Prostate gland (tissue), 2 donors: Measurements from ENCODE around the gene IDS. TPM values are rescaled to one million over a fixed set of nuclear protein-coding genes. Genes with fewer than 3 reads are reported as not detected.

Experiments
- DNase-seq: peaks from one replicate; pipeline ENCODE4 v3.0.0-alpha.2; 2019; ENCODE audit warnings: low spot score
- H3K27ac ChIP-seq, 2 donors: fragments of 200-600 bp; sonication (generic); 2 replicates each; pipeline ENCODE4 v1.5.1; 2017 to 2019
- H3K27me3 ChIP-seq: fragments of 200-600 bp; sonication (generic); replicated peaks from 2 replicates; pipeline ENCODE4 v1.5.1; 2019; ENCODE audit not compliant: insufficient read depth
- H3K36me3 ChIP-seq, 2 donors: fragments of 200-600 bp; sonication (generic); 1 replicate in 1 of 2; 2 replicates in 1 of 2; pipeline versions ENCODE4 v1.5.1 to v1.8.1; 2017 to 2019
- H3K4me1 ChIP-seq: fragments of 200-600 bp; sonication (generic); replicated peaks from 2 replicates; pipeline ENCODE4 v1.5.1; 2019
- H3K4me3 ChIP-seq, 2 donors: fragments of 200-600 bp; sonication (generic); 2 replicates each; pipeline ENCODE4 v1.5.1; 2017 to 2019
- H3K9me3 ChIP-seq: fragments of 200-600 bp; sonication (generic); 2 replicates; pipeline ENCODE4 v1.5.1; 2017
- CTCF ChIP-seq, 4 experiments: fragments of 200-600 bp in 2 of 4; fragments of 450-650 bp in 2 of 4; sonication (generic) in 2 of 4; IDR thresholded peaks; 1 replicate in 3 of 4; 2 replicates in 1 of 4; pipeline ENCODE4 v1.5.1; 2016 to 2019; ENCODE audit warnings: antibody characterized with exemption in 4 of 4, mild to moderate bottlenecking in 2 of 4, moderate library complexity in 2 of 4
- POLR2A ChIP-seq: fragments of 450-650 bp; IDR thresholded peaks from one replicate; pipeline ENCODE4 v1.6.1; 2016; ENCODE audit warnings: antibody characterized with exemption, mild to moderate bottlenecking
- POLR2AphosphoS5 ChIP-seq: sonication (generic); formaldehyde crosslinking; IDR thresholded peaks from one replicate; pipeline ENCODE4 v1.6.1; 2017; ENCODE audit warnings: antibody characterized with exemption
- WGBS: methylation state at CpG from one replicate; pipeline ENCODE4 v1.1.5; 2018; 5-methylcytosine and 5-hydroxymethylcytosine counted together
- intact Hi-C: fragments of 100-400 bp; cut with DNase I; formaldehyde crosslinking; loops from one replicate; pipeline ENCODE4 v1.14.2; 2022
- total RNA-seq, 2 donors: library from RNA; depleted of rRNA; stranded (reverse); fragments of >200 nt; gene quantifications; one replicate each; pipeline ENCODE4 v1.1.0, GENCODE V29; 2016

IDS gene
- total RNA-seq, 2 donors from 2014 or later, result 47.4 to 82.9 TPM

- Histone ChIP-seq H3K4me3 (no peak overlapping the region), H3K36me3 (no peaks in the 10 kb centered on the region), H3K27me3 (no peaks in the 10 kb centered on the region), H3K9me3 (no peaks in the 10 kb centered on the region), H3K27ac (no peak overlapping the region), H3K4me1 (no peaks in the 10 kb centered on the region)
- TF ChIP-seq POLR2AphosphoS5 (no peak), CTCF (IDR thresholded peaks at IDR 0.05) (no peak), POLR2A (no peak)
- DNase-seq, result no peak
- intact Hi-C loops, result no loop called here
- 18% methylated on average over 4 of the region's 4 CpGs for WGBS
These were observed 5.3 kb upstream of the IDS start for GRCh38 chrX:149510386-149510785.

GRCh38 chrX:149508467-149508866 is 3.4 kb upstream of the IDS start:
- TF ChIP-seq CTCF (IDR thresholded peaks at IDR 0.05) (no peak), POLR2A (no peak), POLR2AphosphoS5 (no peak)
- intact Hi-C loops, result no loop called here
- Histone ChIP-seq H3K27me3 (no peaks in the 10 kb centered on the region), H3K4me1 (no peaks in the 10 kb centered on the region), H3K9me3 (no peaks in the 10 kb centered on the region), H3K36me3 (no peaks in the 10 kb centered on the region), H3K27ac (no peak overlapping the region), H3K4me3 (no peak overlapping the region)
- 59% methylated on average over 1 of the region's 1 CpG for WGBS
- no peak for DNase-seq

- no peak for DNase-seq
- intact Hi-C loops, result no loop called here
- 93% methylated on average over 2 of the region's 2 CpGs for WGBS
These were observed 1.2 kb upstream of the IDS start for GRCh38 chrX:149506349-149506748.

GRCh38 chrX:149505671-149506070 is 565 bp upstream of the IDS start:
- H3K4me3 ChIP-seq, result no peak overlapping the region
- WGBS, result 75% methylated on average over 9 of the region's 9 CpGs

More at GRCh38 chrX:149506349-149506748, 1.2 kb upstream of the IDS start:
- Histone ChIP-seq H3K4me1 (no peaks in the 10 kb centered on the region), H3K9me3 (no peaks in the 10 kb centered on the region), H3K27me3 (no peaks in the 10 kb centered on the region), H3K36me3 (no peaks in the 10 kb centered on the region), H3K27ac (no peak overlapping the region), H3K4me3 (no peak overlapping the region)
- TF ChIP-seq POLR2A (no peak), CTCF (IDR thresholded peaks at IDR 0.05) (no peak), POLR2AphosphoS5 (no peak)

More at GRCh38 chrX:149505671-149506070, 565 bp upstream of the IDS start:
- H3K27me3 ChIP-seq, result no peaks in the 10 kb centered on the region
- no peak for TF ChIP-seq POLR2AphosphoS5
- no peak for TF ChIP-seq CTCF (IDR thresholded peaks at IDR 0.05)
- no peak for TF ChIP-seq POLR2A
- intact Hi-C loops, result no loop called here
- peak overlapping the region; percentile 77 to 79 for H3K27ac ChIP-seq
- no peaks in the 10 kb centered on the region for H3K4me1 ChIP-seq
- H3K9me3 ChIP-seq, result no peaks in the 10 kb centered on the region
- H3K36me3 ChIP-seq, result no peaks in the 10 kb centered on the region
- no peak for DNase-seq
